ENCODE measurements around the gene RABL3.
"Not testable (repeated sequence)": the region's sequence is repeated elsewhere in the genome, so short reads cannot be mapped to it uniquely, and the experiment has no call there.

RABL3 gene

GRCh38 chr3:120652896-120653545, 89.3 kb downstream of the RABL3 start:
- ATAC-seq (no peak), DNase-seq (no peak)
- H3K4me1 Mint-ChIP-seq, result no peaks in the 10 kb centered on the region
- H3K4me3 Mint-ChIP-seq, result no peak overlapping the region
- no peaks in the 10 kb centered on the region for H3K36me3 Mint-ChIP-seq (ENCODE audit: low read depth)
- no peaks in the 10 kb centered on the region for H3K27me3 Mint-ChIP-seq
- H3K9me3 Mint-ChIP-seq, result no peaks in the 10 kb centered on the region
- no peak overlapping the region for H3K27ac Mint-ChIP-seq

GRCh38 chr3:120652281-120652680, 90.0 kb downstream of the RABL3 start:
- no peaks in the 10 kb centered on the region for H3K9me3 Mint-ChIP-seq
- no peak overlapping the region for H3K27ac Mint-ChIP-seq
- no peaks in the 10 kb centered on the region for H3K36me3 Mint-ChIP-seq (ENCODE audit: low read depth)
- ATAC-seq, result no peak
- H3K27me3 Mint-ChIP-seq, result no peaks in the 10 kb centered on the region
- H3K4me3 Mint-ChIP-seq, result no peak overlapping the region
- DNase-seq, result no peak
- H3K4me1 Mint-ChIP-seq, result no peaks in the 10 kb centered on the region

- H3K27ac Mint-ChIP-seq, result no peak overlapping the region
- H3K9me3 Mint-ChIP-seq, result no peaks in the 10 kb centered on the region
- H3K36me3 Mint-ChIP-seq (ENCODE audit: low read depth), result no peaks in the 10 kb centered on the region
- no peak overlapping the region for H3K4me3 Mint-ChIP-seq
- no peaks in the 10 kb centered on the region for H3K27me3 Mint-ChIP-seq
- DNase-seq (no peak), ATAC-seq (no peak)
- H3K4me1 Mint-ChIP-seq, result no peaks in the 10 kb centered on the region
Measured at GRCh38 chr3:120650311-120650710, 92.0 kb downstream of the RABL3 start.

GRCh38 chr3:120649830-120650233, 92.5 kb downstream of the RABL3 start:
- H3K9me3 Mint-ChIP-seq, result no peaks in the 10 kb centered on the region
- no peaks in the 10 kb centered on the region for H3K36me3 Mint-ChIP-seq (ENCODE audit: low read depth)
- H3K27me3 Mint-ChIP-seq, result no peaks in the 10 kb centered on the region
- H3K27ac Mint-ChIP-seq, result no peak overlapping the region
- DNase-seq, result no peak
- H3K4me1 Mint-ChIP-seq, result no peaks in the 10 kb centered on the region
- no peak for ATAC-seq
- no peak overlapping the region for H3K4me3 Mint-ChIP-seq

GRCh38 chr3:120648290-120648689, 94.0 kb downstream of the RABL3 start:
- H3K27ac Mint-ChIP-seq, result no peak overlapping the region
- ATAC-seq (no peak), DNase-seq (no peak)
- no peaks in the 10 kb centered on the region for H3K27me3 Mint-ChIP-seq
- no peak overlapping the region for H3K4me3 Mint-ChIP-seq
- H3K9me3 Mint-ChIP-seq, result no peaks in the 10 kb centered on the region
- no peaks in the 10 kb centered on the region for H3K36me3 Mint-ChIP-seq (ENCODE audit: low read depth)
- no peaks in the 10 kb centered on the region for H3K4me1 Mint-ChIP-seq

- Mint-ChIP-seq H3K4me3 (no peak overlapping the region), H3K27ac (no peak overlapping the region), H3K36me3 (ENCODE audit: low read depth) (no peaks in the 10 kb centered on the region), H3K4me1 (peaks cover 2% of the 10 kb centered on the region), H3K27me3 (no peaks in the 10 kb centered on the region), H3K9me3 (no peaks in the 10 kb centered on the region)
- ATAC-seq (no peak), DNase-seq (no peak)
Measured at GRCh38 chr3:120646771-120647432, 95.4 kb downstream of the RABL3 start.

GRCh38 chr3:120645083-120645845, 97.1 kb downstream of the RABL3 start:
- DNase-seq (no peak), ATAC-seq (no peak)
- Mint-ChIP-seq H3K4me3 (no peak overlapping the region), H3K27me3 (no peaks in the 10 kb centered on the region), H3K36me3 (ENCODE audit: low read depth) (no peaks in the 10 kb centered on the region), H3K4me1 (peaks cover 4% of the 10 kb centered on the region), H3K27ac (no peak overlapping the region), H3K9me3 (no peaks in the 10 kb centered on the region)

- ATAC-seq, result peak; percentile 57
- Mint-ChIP-seq H3K4me3 (no peak overlapping the region), H3K36me3 (ENCODE audit: low read depth) (no peaks in the 10 kb centered on the region), H3K9me3 (peaks cover 10% of the 10 kb centered on the region), H3K4me1 (peaks cover 7% of the 10 kb centered on the region), H3K27ac (peak overlapping the region; percentile 15), H3K27me3 (no peaks in the 10 kb centered on the region)
- no peak for DNase-seq
Measured at GRCh38 chr3:120642368-120642948, 99.9 kb downstream of the RABL3 start.

GRCh38 chr3:120641696-120642246, 100.5 kb downstream of the RABL3 start:
- ATAC-seq (no peak), DNase-seq (no peak)
- no peaks in the 10 kb centered on the region for H3K27me3 Mint-ChIP-seq
- no peaks in the 10 kb centered on the region for H3K36me3 Mint-ChIP-seq (ENCODE audit: low read depth)
- peak overlapping the region; percentile 15 for H3K27ac Mint-ChIP-seq
- H3K4me3 Mint-ChIP-seq, result no peak overlapping the region
- H3K4me1 Mint-ChIP-seq, result peaks cover 7% of the 10 kb centered on the region
- H3K9me3 Mint-ChIP-seq, result peaks cover 10% of the 10 kb centered on the region

- DNase-seq, result no peak
- H3K9me3 Mint-ChIP-seq, result peaks cover 10% of the 10 kb centered on the region
- H3K4me3 Mint-ChIP-seq, result no peak overlapping the region
- H3K36me3 Mint-ChIP-seq (ENCODE audit: low read depth), result no peaks in the 10 kb centered on the region
- no peak for ATAC-seq
- peaks cover 7% of the 10 kb centered on the region for H3K4me1 Mint-ChIP-seq
- H3K27ac Mint-ChIP-seq, result no peak overlapping the region
- no peaks in the 10 kb centered on the region for H3K27me3 Mint-ChIP-seq
Measured at GRCh38 chr3:120640231-120640630, 102.1 kb downstream of the RABL3 start.

GRCh38 chr3:120638820-120639219, 103.5 kb downstream of the RABL3 start:
- H3K4me3 Mint-ChIP-seq; DNase-seq; H3K27ac Mint-ChIP-seq; H3K27me3 Mint-ChIP-seq; ATAC-seq; H3K36me3 Mint-ChIP-seq (ENCODE audit: low read depth); H3K4me1 Mint-ChIP-seq: not testable (repeated sequence)
- peaks cover 10% of the 10 kb centered on the region for H3K9me3 Mint-ChIP-seq

- DNase-seq, result no peak
- H3K4me3 Mint-ChIP-seq, result no peak overlapping the region
Measured at GRCh38 chr3:120637851-120638559, 104.3 kb downstream of the RABL3 start.

GRCh38 chr3:120636795-120637401, 105.4 kb downstream of the RABL3 start:
- no peak for ATAC-seq
- DNase-seq, result no peak
- no peak overlapping the region for H3K27ac Mint-ChIP-seq
- peaks cover 5% of the 10 kb centered on the region for H3K4me1 Mint-ChIP-seq
- no peak overlapping the region for H3K4me3 Mint-ChIP-seq
- no peaks in the 10 kb centered on the region for H3K36me3 Mint-ChIP-seq (ENCODE audit: low read depth)
- peaks cover 10% of the 10 kb centered on the region for H3K9me3 Mint-ChIP-seq
- no peaks in the 10 kb centered on the region for H3K27me3 Mint-ChIP-seq

More at GRCh38 chr3:120637851-120638559, 104.3 kb downstream of the RABL3 start:
- no peak for ATAC-seq
- Mint-ChIP-seq H3K27me3 (no peaks in the 10 kb centered on the region), H3K9me3 (peaks cover 10% of the 10 kb centered on the region), H3K4me1 (peaks cover 7% of the 10 kb centered on the region), H3K36me3 (ENCODE audit: low read depth) (no peaks in the 10 kb centered on the region), H3K27ac (no peak overlapping the region)

All from activated naive CD8-positive, alpha-beta T cell treated with anti-CD3 and anti-CD28 coated beads, Interleukin-2, amount 50 U/mL, for 24 hours (primary cell).